GM12878 (cell line): ENCODE results near the gene CHURC1. TPM values are rescaled to one million over a fixed set of nuclear protein-coding genes. Genes with fewer than 3 reads are reported as not detected.

Experiments
- ATAC-seq: fragments of 200-7000 bp; cut with Tn5 transposase; 3 replicates; pipeline ENCODE4 v1.9.1; 2020; ENCODE audit warnings: mild to moderate bottlenecking, moderate library complexity
- BruUV-seq: library from RNA; stranded (reverse); fragments of 400-500 nt; replicated peaks from 2 replicates; lab custom pipeline; 2021; lab: Mats Ljungman, UMichigan
- CTCF ChIA-PET: fragments of 300-600 bp; sonication (Branson Sonifier 250); formaldehyde crosslinking; extraction: SDS; loops from one replicate; lab custom pipeline; 2021; ENCODE audit warnings: inconsistent platforms; lab: Yijun Ruan, JAX
- POLR2A ChIA-PET: fragments of 350-600 bp; formaldehyde crosslinking; extraction: SDS; loops from one replicate; lab custom pipeline; 2021; ENCODE audit warnings: inconsistent platforms; lab: Charles Lee
- RAD21 ChIA-PET: fragments of 300-600 bp; sonication (Branson Sonifier 250); formaldehyde crosslinking; loops from one replicate; lab custom pipeline; 2023; ENCODE audit warnings: antibody characterized with exemption; ENCODE audit not compliant: unreplicated experiment; lab: Charles Lee
- SMC1A ChIA-PET: fragments of 300-600 bp; sonication (Branson Sonifier 250); formaldehyde crosslinking; loops from one replicate; lab custom pipeline; 2023; ENCODE audit not compliant: unreplicated experiment, uncharacterized antibody; lab: Charles Lee
- DNase-seq: peaks from one replicate; pipeline ENCODE4 v3.0.0-alpha.2; 2011; ENCODE audit warnings: low read depth, low spot score
- FAIRE-seq: peaks from 3 replicates; lab custom pipeline; 2011; peaks lifted over from hg19 to GRCh38; lab: Jason Lieb, UNC
- H2AFZ ChIP-seq: 2 replicates; pipeline ENCODE4 v1.6.0; 2011; ENCODE audit warnings: low read depth, low read length, control low read depth; ENCODE audit not compliant: control insufficient read depth
- H3K27ac ChIP-seq: 2 replicates; pipeline ENCODE4 v1.5.1; 2011; ENCODE audit warnings: control low read depth; ENCODE audit not compliant: control insufficient read depth, insufficient read depth
- H3K27me3 ChIP-seq, 2 experiments: replicated peaks in 1 of 2; 2 replicates each; pipeline versions ENCODE4 v1.6.0 to v1.6.1; 2011; ENCODE audit warnings: low read length in 1 of 2; ENCODE audit not compliant: control insufficient read depth in 2 of 2, insufficient read depth in 2 of 2
- H3K36me3 ChIP-seq, 2 experiments: 2 replicates each; pipeline ENCODE4 v1.5.1; 2011; ENCODE audit warnings: low read length in 1 of 2; ENCODE audit not compliant: control insufficient read depth in 2 of 2, insufficient read depth in 2 of 2
- H3K4me1 ChIP-seq: 2 replicates; pipeline ENCODE4 v1.6.1; 2011; ENCODE audit warnings: mild to moderate bottlenecking, low read length, moderate library complexity, mixed read lengths; ENCODE audit not compliant: control insufficient read depth, insufficient read depth
- H3K4me2 ChIP-seq: 2 replicates; pipeline ENCODE4 v1.6.0; 2011; ENCODE audit warnings: control low read depth; ENCODE audit not compliant: control insufficient read depth, insufficient read depth
- H3K4me3 ChIP-seq: fragments of 200-600 bp; sonication (generic); 2 replicates; pipeline ENCODE4 v1.5.1; 2016
- H3K79me2 ChIP-seq: 2 replicates; pipeline ENCODE4 v1.6.0; 2011; ENCODE audit warnings: low read length; ENCODE audit not compliant: control insufficient read depth, insufficient read depth
- H3K9ac ChIP-seq: 2 replicates; pipeline ENCODE4 v1.8.0; 2011; ENCODE audit warnings: low read length, control low read depth, mixed read lengths; ENCODE audit not compliant: control insufficient read depth, insufficient read depth
- H3K9me3 ChIP-seq: replicated peaks from 3 replicates; pipeline ENCODE4 v1.5.1; 2011; ENCODE audit warnings: mild to moderate bottlenecking, low read length; ENCODE audit not compliant: control insufficient read depth, insufficient read depth
- H4K20me1 ChIP-seq: 2 replicates; pipeline ENCODE4 v1.6.0; 2011; ENCODE audit not compliant: control insufficient read depth, insufficient read depth
- BMI1 ChIP-seq: fragments of 450-650 bp; IDR thresholded peaks from 2 replicates; pipeline ENCODE4 v1.6.1; 2016; ENCODE audit warnings: mild to moderate bottlenecking, moderate library complexity, borderline replicate concordance
- CBX3 ChIP-seq: fragments of 200-600 bp; sonication (generic); IDR thresholded peaks from 2 replicates; pipeline ENCODE4 v1.6.1; 2016; ENCODE audit warnings: low read depth, borderline replicate concordance
- CHD4 ChIP-seq: fragments of 200-600 bp; sonication (generic); IDR thresholded peaks from 2 replicates; pipeline ENCODE4 v1.6.1; 2016; ENCODE audit warnings: mild to moderate bottlenecking
- DPF2 ChIP-seq: fragments of 450-650 bp; IDR thresholded peaks from 2 replicates; pipeline ENCODE4 v1.6.1; 2017; ENCODE audit warnings: mild to moderate bottlenecking
- EED ChIP-seq: sonication (generic); IDR thresholded peaks from 2 replicates; pipeline ENCODE4 v1.6.1; 2016; ENCODE audit warnings: antibody characterized with exemption, low read depth
- EGR1 ChIP-seq, 2 experiments: IDR thresholded peaks; 1 replicate in 1 of 2; 2 replicates in 1 of 2; pipeline ENCODE4 v1.6.1; 2011 to 2012; ENCODE audit warnings: low read depth in 2 of 2, low read length in 2 of 2, borderline replicate concordance in 1 of 2, mild to moderate bottlenecking in 1 of 2, moderate library complexity in 1 of 2
- FOS ChIP-seq: IDR thresholded peaks from 3 replicates; pipeline ENCODE4 v1.6.1; 2011; ENCODE audit warnings: borderline replicate concordance; ENCODE audit not compliant: insufficient read length; ENCODE audit errors: extremely low read depth
- NFXL1 ChIP-seq: fragments of 450-650 bp; IDR thresholded peaks from 2 replicates; pipeline ENCODE4 v1.6.1; 2017; ENCODE audit warnings: antibody characterized with exemption, mild to moderate bottlenecking, borderline replicate concordance
- PRDM15 ChIP-seq: fragments of 450-650 bp; formaldehyde crosslinking; IDR thresholded peaks from 2 replicates; pipeline ENCODE4 v1.4.0; 2020; ENCODE audit warnings: mild to moderate bottlenecking, moderate library complexity
- RAD51 ChIP-seq: fragments of 450-650 bp; IDR thresholded peaks from 2 replicates; pipeline ENCODE4 v1.6.1; 2016; ENCODE audit warnings: moderate library complexity, mild to moderate bottlenecking, inconsistent platforms
- RCOR1 ChIP-seq: conservative IDR thresholded peaks from 2 replicates; pipeline ENCODE4 v1.6.1; 2012; ENCODE audit warnings: low read depth, low read length, improper control_type of control experiment
- SMC3 ChIP-seq: IDR thresholded peaks from 2 replicates; pipeline ENCODE4 v1.6.1; 2011; ENCODE audit warnings: low read length, improper control_type of control experiment, borderline replicate concordance
- SPI1 ChIP-seq: IDR thresholded peaks from 2 replicates; pipeline ENCODE4 v1.6.1; 2011; ENCODE audit warnings: low read depth, mild to moderate bottlenecking, low read length, moderate library complexity, borderline replicate concordance; ENCODE audit not compliant: insufficient read depth
- TARDBP ChIP-seq: IDR thresholded peaks from 2 replicates; pipeline ENCODE4 v1.6.1; 2016; ENCODE audit warnings: borderline replicate concordance
- WRNIP1 ChIP-seq: IDR thresholded peaks from 2 replicates; pipeline ENCODE4 v1.6.1; 2011; ENCODE audit warnings: low read depth, low read length, improper control_type of control experiment, borderline replicate concordance
- WGBS: methylation state at CpG from one replicate; pipeline ENCODE4 v1.1.6; 2016; ENCODE audit warnings: low lambda C conversion rate; ENCODE audit not compliant: insufficient replicate concordance, insufficient coverage; ENCODE audit errors: missing lambda C conversion rate; 5-methylcytosine and 5-hydroxymethylcytosine counted together
- in situ Hi-C: fragments of 300-500 bp; cut with MboI; formaldehyde crosslinking; loops from 9 replicates; pipeline ENCODE4 v1.14.3; 2018; ENCODE audit warnings: mixed read lengths
- intact Hi-C: fragments of 100-400 bp; cut with micrococcal nuclease; formaldehyde crosslinking; loops from one replicate; pipeline ENCODE4 v1.14.2; 2022; ENCODE audit not compliant: unreplicated experiment
- polyA plus RNA-seq, 11 experiments: library from polyadenylated mRNA; depleted of rRNA in 4 of 11; unstranded in 6 of 11; stranded (reverse) in 5 of 11; fragments of >200 nt; fragmentation: Nextera tagmentation in 4 of 11; fragmentation: Illumina TruSeq in 1 of 11; extraction: Ambion mirVana in 4 of 11; extraction: Trizol in 1 of 11; gene quantifications; 1 replicate in 1 of 11; 2 replicates in 10 of 11; pipeline versions ENCODE4 v1.2.1 to v1.2.3, GENCODE V29; 2011 to 2016; ENCODE audit warnings: inconsistent platforms in 2 of 11, missing spikeins in 2 of 11, low read depth in 1 of 11
- total RNA-seq, 4 experiments: library from RNA; depleted of rRNA in 3 of 4; stranded (reverse); fragments of >200 nt in 3 of 4; fragmentation: Illumina TruSeq in 1 of 4; extraction: Trizol in 1 of 4; gene quantifications; 2 replicates each; pipeline versions ENCODE4 v1.2.1 to v1.2.3, GENCODE V29; 2013 to 2021
- TF ChIP-seq, protein P1 (sequence below), 3 experiments: IDR thresholded peaks in 2 of 3; conservative IDR thresholded peaks in 1 of 3; 2 replicates each; pipeline ENCODE4 v1.5.1; 2011; ENCODE audit warnings: low read depth in 3 of 3, low read length in 3 of 3, mild to moderate bottlenecking in 3 of 3, control low read depth in 2 of 3, moderate library complexity in 2 of 3, inconsistent platforms in 1 of 3, mixed read lengths in 1 of 3; ENCODE audit not compliant: control insufficient read depth in 2 of 3, insufficient read depth in 1 of 3; ENCODE audit errors: extremely low read depth in 1 of 3
- TF ChIP-seq, protein P2 (sequence below): fragments of 450-650 bp; IDR thresholded peaks from 2 replicates; pipeline ENCODE4 v1.6.1; 2018; ENCODE audit warnings: mild to moderate bottlenecking, low read depth, moderate library complexity; ENCODE audit not compliant: partially characterized antibody

Gene CHURC1
- total and polyA plus RNA-seq, 10 of the 15 experiments (the other 5 are each of a cell fraction or from before 2014, with no cell fraction given) = 41.0 to 421 (median 140) TPM

- H3K27me3 ChIP-seq = no peaks in the 10 kb centered on the region
- no peak overlapping the region for H2AFZ ChIP-seq
- H3K9ac ChIP-seq = no peak overlapping the region
- DNase-seq = no peak
- H3K4me3 ChIP-seq = no peak overlapping the region
- H3K36me3 ChIP-seq = peaks cover 0 to 4% of the 10 kb centered on the region in 2 experiments; a peak in 2 of 4 replicates
- ChIA-PET CTCF (interaction anchor here (1.3 to 2.3 kb wide), 3 partner anchors 8 to 53 kb away, joined by 3 to 7 read pairs (median 6); no protein-coding TSS in a partner anchor), RAD21 (interaction anchor here (1.9 kb wide), 1 partner anchor 8 kb away, joined by 4 read pairs; no protein-coding TSS in a partner anchor), SMC1A (no interaction called here), POLR2A (interaction anchor here (1.3 kb wide), 1 partner anchor 8 kb away, joined by 4 read pairs; no protein-coding TSS in a partner anchor)
- no peaks in the 10 kb centered on the region for H3K79me2 ChIP-seq
- no peak for ATAC-seq
- intact Hi-C loops = no loop called here
- H4K20me1 ChIP-seq = no peaks in the 10 kb centered on the region
- no TSS peak for BruUV-seq
- H3K4me2 ChIP-seq = no peak overlapping the region
- in situ Hi-C loops = no loop called here
- no peaks in the 10 kb centered on the region for H3K9me3 ChIP-seq
- H3K4me1 ChIP-seq = no peaks in the 10 kb centered on the region
- FAIRE-seq = no peak
- 84% methylated on average over 4 of the region's 4 CpGs for WGBS
- H3K27ac ChIP-seq = no peak overlapping the region
- TF ChIP-seq TARDBP = no peak
- no peak for TF ChIP-seq CBX3
- no peak for TF ChIP-seq WRNIP1
- TF ChIP-seq, protein P1, sequence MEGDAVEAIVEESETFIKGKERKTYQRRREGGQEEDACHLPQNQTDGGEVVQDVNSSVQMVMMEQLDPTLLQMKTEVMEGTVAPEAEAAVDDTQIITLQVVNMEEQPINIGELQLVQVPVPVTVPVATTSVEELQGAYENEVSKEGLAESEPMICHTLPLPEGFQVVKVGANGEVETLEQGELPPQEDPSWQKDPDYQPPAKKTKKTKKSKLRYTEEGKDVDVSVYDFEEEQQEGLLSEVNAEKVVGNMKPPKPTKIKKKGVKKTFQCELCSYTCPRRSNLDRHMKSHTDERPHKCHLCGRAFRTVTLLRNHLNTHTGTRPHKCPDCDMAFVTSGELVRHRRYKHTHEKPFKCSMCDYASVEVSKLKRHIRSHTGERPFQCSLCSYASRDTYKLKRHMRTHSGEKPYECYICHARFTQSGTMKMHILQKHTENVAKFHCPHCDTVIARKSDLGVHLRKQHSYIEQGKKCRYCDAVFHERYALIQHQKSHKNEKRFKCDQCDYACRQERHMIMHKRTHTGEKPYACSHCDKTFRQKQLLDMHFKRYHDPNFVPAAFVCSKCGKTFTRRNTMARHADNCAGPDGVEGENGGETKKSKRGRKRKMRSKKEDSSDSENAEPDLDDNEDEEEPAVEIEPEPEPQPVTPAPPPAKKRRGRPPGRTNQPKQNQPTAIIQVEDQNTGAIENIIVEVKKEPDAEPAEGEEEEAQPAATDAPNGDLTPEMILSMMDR (IDR thresholded peaks at IDR 0.05 in 2 of 3, conservative IDR thresholded peaks at IDR 0.05 in 1 of 3; ENCODE audit: control insufficient read depth in 2 of 3, extremely low read depth in 1 of 3, insufficient read depth in 1 of 3, low read depth in 3 of 3, low read length in 3 of 3) = no peak
- TF ChIP-seq FOS = no peak
- no peak for TF ChIP-seq RAD51
- no peak for TF ChIP-seq SPI1
- no peak for TF ChIP-seq DPF2
- TF ChIP-seq EED = no peak
- TF ChIP-seq RCOR1 = no peak
- TF ChIP-seq SMC3 = no peak
- TF ChIP-seq, protein P2, sequence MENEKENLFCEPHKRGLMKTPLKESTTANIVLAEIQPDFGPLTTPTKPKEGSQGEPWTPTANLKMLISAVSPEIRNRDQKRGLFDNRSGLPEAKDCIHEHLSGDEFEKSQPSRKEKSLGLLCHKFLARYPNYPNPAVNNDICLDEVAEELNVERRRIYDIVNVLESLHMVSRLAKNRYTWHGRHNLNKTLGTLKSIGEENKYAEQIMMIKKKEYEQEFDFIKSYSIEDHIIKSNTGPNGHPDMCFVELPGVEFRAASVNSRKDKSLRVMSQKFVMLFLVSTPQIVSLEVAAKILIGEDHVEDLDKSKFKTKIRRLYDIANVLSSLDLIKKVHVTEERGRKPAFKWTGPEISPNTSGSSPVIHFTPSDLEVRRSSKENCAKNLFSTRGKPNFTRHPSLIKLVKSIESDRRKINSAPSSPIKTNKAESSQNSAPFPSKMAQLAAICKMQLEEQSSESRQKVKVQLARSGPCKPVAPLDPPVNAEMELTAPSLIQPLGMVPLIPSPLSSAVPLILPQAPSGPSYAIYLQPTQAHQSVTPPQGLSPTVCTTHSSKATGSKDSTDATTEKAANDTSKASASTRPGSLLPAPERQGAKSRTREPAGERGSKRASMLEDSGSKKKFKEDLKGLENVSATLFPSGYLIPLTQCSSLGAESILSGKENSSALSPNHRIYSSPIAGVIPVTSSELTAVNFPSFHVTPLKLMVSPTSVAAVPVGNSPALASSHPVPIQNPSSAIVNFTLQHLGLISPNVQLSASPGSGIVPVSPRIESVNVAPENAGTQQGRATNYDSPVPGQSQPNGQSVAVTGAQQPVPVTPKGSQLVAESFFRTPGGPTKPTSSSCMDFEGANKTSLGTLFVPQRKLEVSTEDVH = no peak
- no peak for TF ChIP-seq EGR1 (IDR thresholded peaks at IDR 0.05; ENCODE audit: borderline replicate concordance in 1 of 2, low read depth in 2 of 2, low read length in 2 of 2)
- TF ChIP-seq CHD4 = no peak
- TF ChIP-seq PRDM15 (CRISPR knock-in tag) = no peak
- TF ChIP-seq NFXL1 = no peak
- TF ChIP-seq BMI1 = no peak
These were observed 30.6 kb downstream of the CHURC1 start for GRCh38 chr14:64944861-64945260.
